Hepatocyte (in vitro differentiated cells): ENCODE results near the gene ABLIM2.

ENCODE experiments used
- CTCF ChIP-seq: fragments of 200-600 bp; sonication (generic); IDR thresholded peaks from 2 replicates; pipeline ENCODE4 v1.5.1; 2016; ENCODE audit warnings: antibody characterized with exemption, mild to moderate bottlenecking; ENCODE audit not compliant: poor library complexity
- EZH2 ChIP-seq: fragments of 200-600 bp; sonication (generic); IDR thresholded peaks from 2 replicates; pipeline ENCODE4 v1.6.1; 2016; ENCODE audit warnings: antibody characterized with exemption, mild to moderate bottlenecking, borderline replicate concordance

- TF ChIP-seq CTCF: no peak
- TF ChIP-seq EZH2: no peak
These were observed 184.2 kb downstream of the ABLIM2 start for GRCh38 chr4:7974425-7974824.
